GM21390 (cell line): ENCODE measurements around the gene TFF1.
"Not testable (repeated sequence)": the region's sequence is repeated elsewhere in the genome, so short reads cannot be mapped to it uniquely, and the experiment has no call there.

Source experiments
- ATAC-seq: cut with Tn5 transposase; IDR thresholded peaks from one replicate; pipeline ENCODE4 v1.9.1; 2021; ENCODE audit not compliant: unreplicated experiment

Gene TFF1

GRCh38 chr21:42366292-42367010 is at the start of gene TFF1:
TSS of gene TFF1 (minus strand) at chr21:42366535. CDS start at chr21:42366495, 40 bp downstream.
- ATAC-seq, result no peak

- ATAC-seq, result peak; percentile 52
These were observed 48.8 kb upstream of the TFF1 start for GRCh38 chr21:42414928-42415769.

- no peak for ATAC-seq
These were observed 48.2 kb upstream of the TFF1 start for GRCh38 chr21:42414553-42414927.

- no peak for ATAC-seq
These were observed 47.7 kb upstream of the TFF1 start for GRCh38 chr21:42414066-42414465.

DNA sequence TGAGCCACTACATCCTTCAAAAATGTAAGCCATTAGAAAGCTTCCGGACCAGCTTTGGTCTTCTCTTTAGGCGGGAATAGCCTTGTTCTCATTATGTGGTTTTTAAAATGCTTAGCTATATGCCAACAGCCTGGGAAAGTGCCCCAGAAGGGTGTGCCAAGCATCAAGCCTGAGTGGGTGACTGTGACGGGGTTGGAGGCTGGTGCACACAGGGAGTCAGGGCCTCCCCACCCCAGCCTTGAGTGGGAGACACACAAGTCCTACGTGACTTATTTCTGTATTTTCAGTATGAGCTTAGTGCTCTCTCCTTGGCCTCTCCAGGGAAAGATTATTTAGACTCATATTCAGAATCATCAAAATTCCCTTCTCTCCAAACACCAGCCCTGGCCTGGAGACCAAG is 47.2 kb upstream of the TFF1 start:
- ATAC-seq, result no peak

DNA sequence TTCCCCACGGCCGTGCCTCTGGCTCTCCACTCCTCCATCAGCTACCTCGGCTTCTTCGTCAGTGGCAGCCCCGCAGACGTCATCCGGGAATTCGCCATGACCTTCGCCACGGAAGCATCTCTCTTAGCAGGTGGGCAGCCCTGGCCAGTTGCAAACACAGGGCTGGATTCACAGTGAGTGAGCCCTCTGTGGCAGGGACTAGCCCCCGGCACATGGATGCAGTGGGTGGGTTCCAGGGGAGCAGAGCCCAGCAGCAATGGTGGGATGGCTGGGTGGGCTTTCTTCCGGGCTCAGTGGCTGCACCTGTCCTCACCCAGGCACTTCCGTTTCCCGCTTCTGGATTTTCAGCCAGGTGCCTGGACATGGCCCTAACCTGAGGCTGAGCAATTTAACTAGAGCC is 46.8 kb upstream of the TFF1 start:
- no peak for ATAC-seq

- no peak for ATAC-seq
These were observed 46.2 kb upstream of the TFF1 start for GRCh38 chr21:42412636-42412933.

DNA sequence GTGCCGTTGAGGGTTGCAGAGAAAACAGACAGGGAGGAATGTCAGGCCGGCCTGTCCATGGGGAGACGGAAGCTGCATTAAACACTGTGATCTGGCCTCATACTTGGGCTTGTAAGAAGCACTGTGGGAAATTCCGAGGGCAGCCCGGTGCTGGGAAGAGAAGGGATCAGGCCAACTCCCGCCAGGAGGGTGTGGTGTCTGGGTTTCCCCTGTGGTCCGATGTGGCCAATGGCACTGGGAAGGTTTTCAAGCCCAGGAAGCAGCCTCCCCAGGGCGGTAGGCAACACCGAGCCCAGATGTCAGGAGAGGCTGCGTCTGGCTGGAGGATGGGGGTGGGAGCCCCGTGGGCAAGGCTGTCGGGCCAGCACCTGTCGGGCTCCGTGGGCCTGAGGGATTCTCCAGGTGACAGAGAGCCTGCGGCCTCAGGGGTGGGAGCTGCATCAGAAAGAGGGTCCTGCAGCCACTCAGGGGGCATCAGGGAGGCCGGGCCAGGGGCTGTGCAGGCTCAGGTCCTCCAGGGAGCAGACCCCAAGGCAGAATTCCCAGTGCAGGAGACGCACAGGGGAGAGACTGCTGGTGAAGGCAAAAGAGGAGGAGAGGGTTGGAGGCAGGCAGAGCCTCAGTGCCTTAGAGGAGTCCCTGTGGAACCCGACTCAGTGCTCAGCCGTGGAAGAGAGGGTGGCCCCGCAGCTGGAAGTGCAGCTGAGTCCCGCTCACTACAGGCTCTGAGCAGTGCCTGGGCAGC is 45.7 kb upstream of the TFF1 start:
- no peak for ATAC-seq

- ATAC-seq, result no peak
These were observed 45.0 kb upstream of the TFF1 start for GRCh38 chr21:42411197-42411869.

DNA sequence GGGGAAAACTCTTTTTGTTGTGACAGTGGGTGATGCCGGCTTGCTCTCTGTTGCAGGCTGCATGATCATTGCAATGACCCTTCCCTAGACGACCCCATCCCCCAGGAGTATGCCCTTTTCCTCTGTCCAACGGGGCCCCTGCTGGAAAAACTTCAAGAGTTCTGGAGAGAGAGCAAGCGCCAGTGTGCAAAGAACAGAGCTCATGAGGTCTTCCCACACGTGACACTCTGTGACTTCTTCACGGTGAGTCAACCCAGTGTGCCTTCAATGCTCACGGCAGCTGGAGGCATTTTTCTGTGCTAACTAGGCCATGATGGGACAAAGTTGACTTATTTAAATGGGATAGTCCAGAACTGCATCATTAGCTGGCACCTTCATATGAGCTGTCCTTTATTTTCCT is 43.0 kb upstream of the TFF1 start:
- ATAC-seq, result no peak

- ATAC-seq, result not testable (repeated sequence)
These were observed 42.4 kb upstream of the TFF1 start for GRCh38 chr21:42408718-42409117.

DNA sequence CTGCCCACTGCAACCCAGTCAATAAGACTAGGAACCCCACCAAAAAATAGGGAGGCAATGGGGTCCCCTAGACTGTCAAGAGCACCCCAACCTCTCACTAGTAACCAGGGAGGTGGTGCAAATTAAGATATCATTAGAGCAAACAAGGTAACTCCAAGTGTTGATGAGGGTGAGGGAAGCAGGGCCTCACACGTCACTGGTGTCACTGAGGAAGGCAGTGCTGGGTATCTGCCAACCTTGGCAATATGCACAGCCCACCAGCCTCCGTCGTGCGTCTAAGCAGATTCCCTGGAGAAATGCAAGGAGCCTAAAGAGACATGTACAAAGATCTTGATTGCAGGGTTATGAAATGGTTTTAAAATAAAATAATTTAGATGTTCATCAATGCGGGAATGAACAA is 41.1 kb upstream of the TFF1 start:
- ATAC-seq, result no peak

- no peak for ATAC-seq
These were observed 40.5 kb upstream of the TFF1 start for GRCh38 chr21:42406866-42407265.

DNA sequence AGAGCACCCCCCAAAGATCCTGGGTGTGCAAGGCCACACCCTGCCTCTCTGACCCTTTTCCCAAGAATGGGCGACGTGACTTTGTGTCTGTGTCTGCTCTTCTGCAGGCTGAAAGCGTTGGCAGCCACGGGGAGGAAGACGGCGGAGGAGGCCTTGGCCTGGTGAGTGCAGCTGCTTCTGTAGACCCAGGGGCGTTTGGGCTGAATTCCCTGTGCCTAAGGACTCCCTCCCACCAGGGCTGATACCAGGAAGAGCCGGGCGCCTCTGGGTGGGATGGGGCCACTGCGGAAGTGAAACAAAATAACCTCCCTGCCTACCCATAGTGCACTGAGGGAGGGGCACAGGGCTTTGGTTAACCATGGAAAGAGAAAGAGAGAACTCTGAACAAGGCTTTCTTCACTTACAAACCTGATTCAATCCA is 39.9 kb upstream of the TFF1 start:
- ATAC-seq, result no peak

DNA sequence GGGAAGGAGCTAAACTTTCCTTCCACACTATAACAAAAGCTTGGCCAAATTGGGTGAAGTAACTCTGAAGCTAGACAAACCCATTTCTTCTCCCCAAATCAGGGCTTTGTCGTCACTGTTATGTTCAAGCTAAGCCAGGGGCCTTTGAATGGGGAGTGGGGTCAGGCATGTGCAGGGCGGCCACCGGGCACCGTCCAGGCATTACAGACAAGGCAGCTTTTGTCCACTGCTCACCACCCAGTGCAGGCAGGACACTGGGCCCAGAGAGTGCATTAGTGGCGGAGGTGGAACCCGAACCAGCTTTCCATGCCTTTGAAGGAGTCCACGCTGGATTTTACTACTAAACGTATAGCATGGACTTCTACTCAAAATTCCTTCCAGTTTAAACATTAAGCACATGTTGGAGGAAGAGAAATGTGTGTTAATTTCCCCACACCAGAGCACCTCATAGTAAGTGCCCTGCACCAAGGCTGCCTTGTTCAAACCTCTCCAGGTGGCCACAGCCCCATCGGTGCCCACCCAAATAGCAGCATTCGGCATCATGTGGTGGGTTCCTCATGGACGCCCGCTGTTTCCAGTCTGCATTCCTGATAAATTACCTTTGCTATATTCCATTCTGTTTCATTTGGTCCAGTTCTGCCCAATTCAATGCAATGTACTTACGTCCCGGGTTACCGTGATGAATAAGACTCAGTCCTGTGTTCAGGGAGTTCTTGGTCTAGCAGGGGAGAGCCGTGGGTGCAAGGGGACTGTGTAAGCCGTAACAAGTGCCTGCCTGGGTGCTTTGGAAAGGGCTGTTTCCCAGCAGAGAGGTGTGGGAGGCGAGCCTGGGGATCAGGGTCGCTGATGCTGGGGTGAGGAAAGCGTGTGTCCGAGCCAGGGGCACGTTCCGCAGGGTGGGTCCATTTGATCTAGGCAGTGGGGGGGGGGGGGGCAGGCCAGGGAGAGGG is 39.0 kb upstream of the TFF1 start:
- ATAC-seq, result no peak

GRCh38 chr21:42404539-42404938 is 38.2 kb upstream of the TFF1 start:
- no peak for ATAC-seq

GRCh38 chr21:42403611-42404231 is 37.4 kb upstream of the TFF1 start, which contains the start of gene UBASH3A:
TSS of gene UBASH3A (plus strand) at chr21:42403902. CDS start at chr21:42403946, 44 bp downstream.
- ATAC-seq, result no peak

DNA sequence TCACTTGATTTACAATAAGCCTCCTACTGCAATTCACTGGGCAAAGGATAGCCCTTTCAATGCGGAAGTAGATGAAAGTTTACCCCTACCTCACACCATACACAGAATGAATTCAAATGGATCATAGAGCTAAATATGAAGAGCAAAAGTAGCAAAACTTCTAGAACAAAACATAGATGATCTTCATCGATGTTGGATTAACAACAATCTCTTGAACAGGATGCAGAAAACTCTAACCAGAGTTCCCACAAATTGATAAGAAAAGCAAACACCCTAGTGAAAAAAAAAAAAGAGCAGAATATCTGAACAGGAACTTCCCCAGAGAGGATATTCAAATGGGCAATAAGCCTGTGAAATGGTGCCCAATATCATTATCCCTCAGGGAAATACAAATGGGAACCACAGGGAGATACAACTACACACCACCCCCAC is 35.5 kb upstream of the TFF1 start:
- no peak for ATAC-seq

- no peak for ATAC-seq
These were observed 34.8 kb upstream of the TFF1 start for GRCh38 chr21:42401154-42401553.

DNA sequence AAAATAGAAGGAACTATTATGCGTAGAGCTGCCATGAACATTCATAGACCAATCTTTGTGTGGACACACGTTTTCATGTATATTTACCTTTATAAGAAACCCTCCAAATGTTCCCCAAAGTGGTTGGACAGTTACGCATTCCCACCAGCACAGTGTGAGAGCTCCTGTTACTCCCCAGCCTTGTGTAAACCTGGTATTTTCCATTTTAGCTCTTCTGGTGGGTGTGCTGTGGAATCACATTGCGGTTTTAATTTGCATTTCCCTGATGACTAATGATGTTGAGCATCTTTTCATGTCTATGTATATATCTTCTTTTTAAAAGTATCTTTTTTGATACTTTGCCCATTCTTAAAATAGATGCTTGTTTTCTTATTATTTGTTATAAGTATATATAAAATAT is 34.2 kb upstream of the TFF1 start:
- ATAC-seq, result no peak
